Medulla oblongata (tissue), 1 donor: ENCODE results near the gene TGIF2.
"Not testable (repeated sequence)": the region's sequence is repeated elsewhere in the genome, so short reads cannot be mapped to it uniquely, and the experiment has no call there.

ENCODE experiments used
- DNase-seq: peaks from one replicate; pipeline ENCODE4 v3.0.0-alpha.2; 2015; ENCODE audit errors: extremely low spot score

Gene TGIF2

DNA sequence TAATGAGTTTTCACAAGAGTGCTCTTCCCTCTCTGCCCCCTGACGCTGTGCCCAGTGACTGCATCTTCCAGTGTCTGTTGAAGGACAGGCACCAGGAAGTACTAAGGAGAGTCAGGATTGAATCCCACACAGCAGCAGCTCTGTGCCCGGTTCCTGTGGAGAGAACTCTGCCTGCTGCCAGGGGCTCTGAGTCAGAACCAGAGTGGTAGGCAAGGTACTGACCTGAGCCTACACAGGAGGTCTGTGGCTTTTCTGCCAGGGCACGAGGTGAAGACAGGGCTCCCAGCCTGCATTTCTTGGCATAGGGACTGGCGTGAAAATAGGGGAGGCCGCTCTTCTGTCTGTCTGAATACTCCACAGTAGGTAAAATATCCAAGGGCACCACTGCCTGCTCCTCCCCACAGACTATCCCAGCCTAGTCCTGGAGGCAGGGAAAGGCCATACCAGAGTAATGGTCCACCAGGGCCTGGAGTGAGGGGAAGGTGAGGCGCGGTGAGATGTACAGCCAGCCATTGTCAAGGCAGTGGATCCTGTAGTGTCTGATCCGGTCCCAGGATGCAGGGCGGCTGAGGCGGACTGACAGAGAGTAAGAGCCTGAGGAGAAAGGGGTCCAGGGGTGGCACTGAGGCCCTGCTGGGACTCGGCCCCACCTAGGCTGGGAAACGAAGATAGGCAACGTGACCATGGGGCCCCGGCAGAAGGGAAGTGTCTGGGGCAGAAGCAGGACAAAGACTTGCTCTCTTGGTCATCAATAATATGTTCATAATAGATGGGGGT lies 41.6 kb downstream of the TGIF2 start:
- no peak for DNase-seq

DNA sequence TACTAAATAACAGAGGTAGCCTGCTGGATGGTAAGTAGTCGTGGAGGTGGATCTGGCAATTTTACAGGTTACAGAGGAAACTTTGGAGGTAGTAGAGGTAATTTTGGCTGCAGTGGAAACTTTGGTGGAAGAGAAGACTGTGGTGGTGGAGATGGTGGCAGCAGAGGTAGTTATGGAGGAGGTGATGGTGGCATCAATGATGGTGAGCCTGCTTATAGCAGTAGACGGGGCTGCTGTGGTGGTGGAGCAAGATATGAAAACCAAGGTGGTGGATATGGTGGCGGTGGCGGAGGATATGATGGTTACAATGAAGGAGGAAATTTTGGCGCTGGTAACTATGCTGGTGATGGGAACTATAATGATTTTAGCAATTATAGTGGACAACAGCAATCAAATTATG lies 47.5 kb downstream of the TGIF2 start:
- no peak for DNase-seq

DNA sequence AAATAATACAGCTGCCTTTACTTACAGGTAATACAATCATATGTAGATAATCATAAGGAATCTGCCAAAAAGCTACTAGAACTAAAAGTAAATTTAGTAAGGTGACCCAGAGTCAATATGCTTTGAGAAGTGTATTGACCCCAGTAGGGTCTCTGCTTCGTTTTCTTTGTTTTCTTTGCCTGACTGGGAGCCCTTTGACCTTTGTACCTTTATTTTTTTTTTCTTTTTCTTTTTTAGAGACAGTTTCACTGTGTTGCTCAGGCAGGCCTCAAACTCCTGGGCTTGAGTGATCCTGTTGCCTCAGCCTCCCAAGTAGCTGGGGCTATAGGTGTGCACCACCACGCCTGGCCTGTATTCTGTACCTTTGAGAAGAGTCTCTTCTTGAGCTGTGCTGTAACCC lies 50.0 kb downstream of the TGIF2 start:
- no peak for DNase-seq

DNA sequence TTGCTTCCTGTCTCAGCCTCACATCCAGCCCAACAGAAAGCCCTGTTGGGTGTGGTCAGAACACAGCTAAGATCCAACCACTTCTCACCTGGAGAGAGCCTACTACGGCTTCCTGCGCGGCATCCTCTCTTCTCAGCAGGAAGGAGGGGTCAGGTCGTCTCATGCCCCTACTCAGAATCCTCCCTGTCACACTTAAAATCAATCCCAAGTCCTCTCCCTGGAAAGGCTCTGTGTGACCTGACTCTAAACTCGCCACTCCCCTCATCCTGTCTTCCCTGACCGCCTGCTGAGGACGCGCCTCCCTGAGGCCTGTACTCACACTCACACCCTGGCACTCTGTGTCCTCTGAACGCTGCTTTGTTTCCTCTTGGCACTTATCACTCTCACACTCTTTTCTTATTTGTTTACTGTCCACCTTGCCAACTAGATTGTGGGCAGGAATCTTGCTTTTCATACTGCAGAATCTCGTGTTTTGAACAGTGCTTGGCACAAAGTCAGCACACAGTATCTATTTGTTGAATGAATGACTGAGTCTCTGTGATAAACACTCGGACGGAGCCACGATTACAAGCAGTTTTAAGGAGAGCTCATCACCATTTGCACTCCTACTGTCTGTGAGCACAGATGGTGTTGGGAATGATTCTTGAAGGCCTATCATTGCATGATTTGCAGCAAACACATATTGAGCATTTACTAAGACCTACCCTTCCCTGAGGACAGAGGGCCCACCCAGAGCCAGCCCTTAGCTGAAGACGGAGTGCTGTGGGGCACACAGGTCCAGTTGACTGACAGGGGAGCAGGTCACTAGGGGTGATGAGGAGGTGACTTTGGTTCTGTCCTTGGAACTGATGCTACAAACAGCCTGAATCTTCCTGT lies 50.9 kb downstream of the TGIF2 start:
- peak; percentile 27 for DNase-seq

DNA sequence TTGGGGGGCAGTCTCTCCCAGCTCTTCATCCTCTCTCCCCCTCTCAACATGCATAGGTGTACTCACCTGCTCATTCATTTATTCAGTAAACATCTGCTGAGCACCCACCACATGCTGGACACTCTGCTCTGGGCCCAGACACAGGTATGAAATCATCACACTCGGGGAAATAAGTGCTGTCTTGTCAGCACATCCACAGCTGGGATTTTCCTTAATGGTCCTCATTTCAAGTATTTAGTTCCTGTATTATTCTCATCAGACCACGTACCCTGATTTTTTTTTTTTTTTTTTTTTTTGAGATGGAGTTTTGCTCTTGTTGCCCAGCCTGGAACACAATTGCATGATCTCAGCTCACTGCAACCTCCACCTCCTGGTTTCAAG lies 51.5 kb downstream of the TGIF2 start:
- DNase-seq = no peak

DNA sequence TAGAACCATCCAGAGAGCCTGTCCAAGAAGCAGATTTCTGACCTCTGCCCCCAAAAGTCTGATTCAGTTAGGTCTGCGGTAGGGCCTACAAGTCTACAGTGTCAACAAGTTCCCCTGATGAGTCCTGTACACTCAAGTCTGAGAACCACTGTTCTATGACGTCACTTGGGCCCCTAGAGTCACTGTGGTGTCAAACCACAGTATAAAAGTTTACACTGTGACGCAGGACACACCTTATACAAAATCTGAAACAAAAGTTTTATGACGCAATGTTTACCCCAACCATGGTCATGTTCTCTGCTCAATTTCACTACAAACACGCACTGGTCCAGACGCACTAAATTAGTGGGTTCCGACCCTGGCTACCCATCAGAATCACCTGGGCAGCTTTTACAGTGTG lies 54.7 kb downstream of the TGIF2 start:
- no peak for DNase-seq

DNA sequence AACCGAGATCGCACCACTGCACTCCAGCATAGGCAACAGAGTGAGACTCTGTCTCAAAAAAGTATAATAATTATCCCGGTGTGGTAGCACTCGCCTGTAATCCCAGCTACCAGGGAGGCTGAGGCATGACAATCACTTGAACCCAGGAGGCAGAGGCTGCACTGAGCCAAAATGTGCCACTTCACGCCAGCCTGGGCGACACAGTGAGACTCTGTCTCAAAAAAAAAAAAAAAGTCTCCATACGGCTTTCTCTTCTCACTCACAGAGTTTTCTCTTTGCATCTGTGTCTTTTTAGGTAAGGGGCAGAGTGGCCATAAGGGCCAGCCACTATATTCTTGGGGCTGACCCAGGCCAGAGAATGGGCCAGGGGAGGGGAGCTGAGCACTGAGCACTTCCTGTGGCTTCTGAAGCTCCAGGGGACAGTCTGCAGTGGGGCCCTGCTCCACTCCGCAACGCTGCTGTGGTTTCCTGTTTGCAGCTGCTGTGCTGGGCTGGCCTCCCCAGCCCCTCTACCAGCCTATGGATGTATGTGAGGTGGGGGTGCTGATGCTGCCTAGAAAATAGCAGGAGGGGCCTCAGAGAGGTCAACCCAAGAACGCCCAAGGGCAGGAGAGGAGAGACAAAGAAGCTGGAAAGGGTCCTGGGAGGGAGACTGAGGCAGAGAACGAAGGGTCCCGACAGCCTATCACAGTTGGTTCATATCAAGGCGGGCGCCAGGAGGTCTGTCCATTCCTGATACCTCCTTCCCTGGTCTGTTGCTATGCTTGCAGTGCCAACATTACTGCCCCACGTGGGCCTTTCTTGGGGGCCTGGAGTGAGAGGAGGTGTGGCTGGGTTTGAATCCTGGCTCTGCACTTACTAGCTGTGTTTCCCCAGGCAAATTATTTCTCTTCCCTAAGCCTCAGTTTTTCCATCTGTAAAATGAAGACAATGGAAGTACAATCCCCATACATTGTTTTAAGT lies 56.6 kb downstream of the TGIF2 start:
- DNase-seq = no peak

DNA sequence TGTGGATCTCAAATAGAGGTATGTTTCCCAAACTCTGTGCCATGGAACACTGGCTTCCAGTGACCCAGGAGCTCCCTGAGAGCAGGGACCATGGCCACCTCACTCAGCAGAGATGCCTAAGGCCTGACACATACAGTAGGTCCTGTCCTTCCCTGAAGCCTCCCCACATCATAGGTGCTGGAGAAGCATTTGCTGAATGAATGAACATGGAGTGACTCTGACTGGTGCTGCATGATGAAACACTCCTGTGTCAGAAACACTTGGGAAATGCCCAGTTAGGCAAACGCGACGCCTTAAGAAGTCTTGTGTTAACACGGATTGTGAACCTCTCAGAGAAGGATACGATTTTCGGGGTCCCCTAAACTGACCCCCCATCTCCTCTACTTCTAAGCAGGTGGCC lies 58.2 kb downstream of the TGIF2 start:
- no peak for DNase-seq

DNA sequence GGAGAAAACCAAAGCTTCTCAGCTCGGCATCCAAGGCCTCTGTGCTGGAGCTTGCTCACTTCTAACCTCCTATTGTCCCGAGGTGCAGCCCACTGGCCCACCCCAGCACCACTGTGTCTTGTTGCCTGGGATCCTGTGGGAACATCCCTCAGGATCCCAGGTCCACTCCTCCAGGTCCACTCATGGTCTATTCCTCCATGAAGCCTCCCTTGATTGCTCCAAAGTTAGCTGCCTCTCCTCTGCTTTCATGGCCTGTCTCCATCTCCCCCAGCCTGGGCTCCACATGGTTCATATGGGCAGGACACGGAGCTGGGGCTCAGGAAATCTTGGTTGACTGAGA lies 58.7 kb downstream of the TGIF2 start:
- DNase-seq = no peak

DNA sequence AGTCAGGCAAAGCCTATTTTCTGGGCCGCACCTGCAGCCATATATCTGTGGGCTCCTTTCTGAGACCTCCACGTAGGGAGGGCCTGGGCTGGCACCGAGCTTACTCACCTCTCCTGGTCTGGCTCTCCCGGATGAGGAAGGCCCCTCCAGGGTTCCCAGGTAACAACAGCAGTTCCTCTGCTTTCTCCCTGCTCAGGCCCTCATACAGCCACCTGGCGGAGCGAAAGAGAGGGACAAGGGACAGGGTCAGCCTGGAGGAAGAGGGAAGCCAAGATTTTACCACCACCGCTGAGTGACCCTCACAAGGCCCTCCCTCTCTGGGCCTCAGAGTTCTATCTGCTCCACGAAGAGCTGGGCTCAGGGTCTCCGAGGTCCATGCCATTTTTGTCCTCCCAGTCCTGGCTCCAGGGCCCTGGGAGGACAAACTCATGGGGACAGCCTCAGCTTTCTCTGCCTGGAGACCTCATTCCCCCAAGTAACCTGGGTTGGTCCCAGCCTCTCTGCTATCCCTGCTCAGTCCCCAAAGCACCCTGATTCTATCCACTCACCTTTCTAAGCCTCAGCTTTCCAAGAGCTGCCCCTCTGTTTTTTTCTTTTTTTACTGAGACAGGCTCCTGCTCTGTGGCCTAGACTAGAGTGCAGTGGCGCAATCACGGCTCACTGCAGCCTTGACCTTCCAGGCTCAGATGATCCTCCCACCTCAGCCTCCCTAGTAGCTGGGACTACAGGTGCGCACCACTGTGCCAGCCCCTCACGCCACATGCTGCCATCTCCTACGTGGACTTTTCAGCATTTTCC lies 59.3 kb downstream of the TGIF2 start:
- no peak for DNase-seq

DNA sequence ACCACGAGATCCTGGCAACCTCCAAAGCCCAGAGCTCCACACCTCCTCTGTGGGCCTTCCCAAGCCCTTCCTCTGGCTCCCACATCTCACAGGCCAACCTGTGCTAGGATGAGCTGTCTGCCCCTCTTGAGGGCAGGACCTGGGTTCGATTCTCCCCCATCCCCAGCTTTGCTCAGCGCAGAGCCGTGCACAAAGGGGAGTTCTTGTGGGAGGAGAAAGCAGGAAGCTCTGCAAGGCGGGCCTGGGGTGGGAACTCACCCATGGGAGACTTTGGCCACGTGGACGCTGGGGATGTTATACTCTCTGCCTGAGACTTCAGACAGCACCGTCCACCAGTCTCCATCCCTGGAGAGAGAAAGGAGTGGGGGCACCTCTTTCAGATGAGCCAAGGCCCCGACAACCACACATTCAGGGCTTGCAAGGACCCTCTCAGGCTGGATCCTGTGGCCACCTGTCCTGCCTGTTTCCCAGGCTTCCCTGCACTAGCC lies 59.9 kb downstream of the TGIF2 start:
- no peak for DNase-seq

DNA sequence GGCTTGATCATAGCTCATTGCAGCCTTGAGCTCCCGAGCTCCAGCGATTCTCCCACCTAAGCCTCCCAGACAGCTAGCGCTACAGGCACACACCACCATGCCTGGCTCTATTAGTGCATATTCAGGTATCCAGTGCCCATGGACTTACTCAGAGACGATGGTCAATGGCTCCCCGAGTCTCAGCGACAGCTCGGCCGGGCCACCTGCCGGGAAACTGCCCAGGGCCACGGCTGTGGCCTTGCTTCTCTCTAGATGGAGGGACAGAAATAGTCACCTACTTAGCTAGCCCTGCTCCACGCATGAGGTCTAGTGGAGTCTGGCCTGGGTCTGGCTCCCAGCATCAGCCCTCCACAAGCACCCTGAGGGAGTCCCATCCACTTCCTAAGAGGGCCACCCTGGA lies 60.9 kb downstream of the TGIF2 start:
- DNase-seq = no peak

DNA sequence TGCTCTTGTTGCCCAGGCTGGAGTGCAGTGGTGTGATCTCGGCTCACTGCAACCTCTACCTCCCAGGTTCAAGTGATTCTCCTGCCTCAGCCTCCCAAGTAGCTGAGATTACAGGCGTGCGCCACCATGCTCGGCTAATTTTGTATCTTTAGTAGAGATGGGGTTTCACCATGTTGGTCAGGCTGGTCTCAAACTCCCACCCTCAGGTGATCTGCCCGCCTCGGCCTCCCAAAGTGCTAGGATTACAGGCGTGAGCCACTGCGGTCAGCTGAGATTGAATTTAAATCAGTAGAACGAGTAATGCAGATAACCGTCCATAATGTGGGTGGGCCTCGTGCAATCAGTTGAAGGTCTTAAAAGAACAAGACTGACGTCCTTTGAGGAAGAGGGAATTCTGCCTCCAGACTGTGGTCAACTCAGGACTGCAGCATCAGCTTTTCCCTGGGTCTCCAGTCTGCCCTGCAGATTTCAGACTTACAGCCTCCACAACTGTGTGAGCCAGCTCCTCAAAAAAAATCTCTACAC lies 65.5 kb downstream of the TGIF2 start:
- not testable (repeated sequence) for DNase-seq

DNA sequence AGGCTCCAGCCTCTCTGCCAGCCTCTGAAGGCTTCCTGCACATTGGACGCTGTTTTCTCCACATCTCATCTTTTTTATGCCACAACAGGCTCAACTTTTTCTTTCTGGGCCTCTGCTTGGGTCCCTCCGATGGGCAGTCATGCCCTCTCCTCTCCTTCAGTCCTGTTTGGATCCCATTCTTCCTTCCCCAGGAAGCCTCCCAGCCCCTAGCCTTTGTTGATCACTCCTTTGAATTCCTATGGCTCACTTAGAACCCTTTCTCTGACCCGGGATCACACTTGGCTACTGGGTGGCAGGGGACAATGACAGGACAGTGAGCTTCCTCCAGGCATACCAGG lies 68.1 kb downstream of the TGIF2 start:
- DNase-seq = no peak

DNA sequence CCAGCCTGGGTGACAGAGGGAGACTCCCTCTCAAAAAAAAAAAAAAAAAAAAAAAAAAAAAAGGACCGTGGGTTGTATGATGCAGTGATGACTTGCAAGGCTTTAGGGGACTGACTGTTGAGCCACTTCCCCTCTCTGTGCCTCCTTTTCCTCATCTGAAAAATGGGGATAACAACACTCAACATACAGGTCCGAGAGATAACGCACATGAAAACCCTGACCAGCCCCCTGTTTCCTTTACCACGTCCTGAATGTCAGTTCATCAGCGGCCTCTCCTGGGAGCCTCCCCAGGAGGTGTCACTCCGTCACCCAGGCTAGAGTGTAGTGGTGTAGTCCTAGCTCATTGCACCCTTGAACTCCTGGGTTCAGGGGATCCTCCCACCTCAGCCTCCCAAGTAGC lies 68.7 kb downstream of the TGIF2 start:
- no peak for DNase-seq
